GM12878 (cell line): Measurements from ENCODE around the gene MAP3K21. TPM values are rescaled to one million over a fixed set of nuclear protein-coding genes. Genes with fewer than 3 reads are reported as not detected.

ENCODE experiments used
- ATAC-seq: fragments of 200-7000 bp; cut with Tn5 transposase; 3 replicates; pipeline ENCODE4 v1.9.1; 2020; ENCODE audit warnings: mild to moderate bottlenecking, moderate library complexity
- BruUV-seq: library from RNA; stranded (reverse); fragments of 400-500 nt; replicated peaks from 2 replicates; lab custom pipeline; 2021; lab: Mats Ljungman, UMichigan
- CTCF ChIA-PET: fragments of 300-600 bp; sonication (Branson Sonifier 250); formaldehyde crosslinking; extraction: SDS; loops from one replicate; lab custom pipeline; 2021; ENCODE audit warnings: inconsistent platforms; lab: Yijun Ruan, JAX
- POLR2A ChIA-PET: fragments of 350-600 bp; formaldehyde crosslinking; extraction: SDS; loops from one replicate; lab custom pipeline; 2021; ENCODE audit warnings: inconsistent platforms; lab: Charles Lee
- RAD21 ChIA-PET: fragments of 300-600 bp; sonication (Branson Sonifier 250); formaldehyde crosslinking; loops from one replicate; lab custom pipeline; 2023; ENCODE audit warnings: antibody characterized with exemption; ENCODE audit not compliant: unreplicated experiment; lab: Charles Lee
- SMC1A ChIA-PET: fragments of 300-600 bp; sonication (Branson Sonifier 250); formaldehyde crosslinking; loops from one replicate; lab custom pipeline; 2023; ENCODE audit not compliant: unreplicated experiment, uncharacterized antibody; lab: Charles Lee
- DNase-seq: peaks from one replicate; pipeline ENCODE4 v3.0.0-alpha.2; 2011; ENCODE audit warnings: low read depth, low spot score
- FAIRE-seq: peaks from 3 replicates; lab custom pipeline; 2011; peaks lifted over from hg19 to GRCh38; lab: Jason Lieb, UNC
- H2AFZ ChIP-seq: 2 replicates; pipeline ENCODE4 v1.6.0; 2011; ENCODE audit warnings: low read depth, low read length, control low read depth; ENCODE audit not compliant: control insufficient read depth
- H3K27ac ChIP-seq: 2 replicates; pipeline ENCODE4 v1.5.1; 2011; ENCODE audit warnings: control low read depth; ENCODE audit not compliant: control insufficient read depth, insufficient read depth
- H3K27me3 ChIP-seq, 2 experiments: replicated peaks in 1 of 2; 2 replicates each; pipeline versions ENCODE4 v1.6.0 to v1.6.1; 2011; ENCODE audit warnings: low read length in 1 of 2; ENCODE audit not compliant: control insufficient read depth in 2 of 2, insufficient read depth in 2 of 2
- H3K36me3 ChIP-seq, 2 experiments: 2 replicates each; pipeline ENCODE4 v1.5.1; 2011; ENCODE audit warnings: low read length in 1 of 2; ENCODE audit not compliant: control insufficient read depth in 2 of 2, insufficient read depth in 2 of 2
- H3K4me1 ChIP-seq: 2 replicates; pipeline ENCODE4 v1.6.1; 2011; ENCODE audit warnings: mild to moderate bottlenecking, low read length, moderate library complexity, mixed read lengths; ENCODE audit not compliant: control insufficient read depth, insufficient read depth
- H3K4me2 ChIP-seq: 2 replicates; pipeline ENCODE4 v1.6.0; 2011; ENCODE audit warnings: control low read depth; ENCODE audit not compliant: control insufficient read depth, insufficient read depth
- H3K4me3 ChIP-seq: fragments of 200-600 bp; sonication (generic); 2 replicates; pipeline ENCODE4 v1.5.1; 2016
- H3K79me2 ChIP-seq: 2 replicates; pipeline ENCODE4 v1.6.0; 2011; ENCODE audit warnings: low read length; ENCODE audit not compliant: control insufficient read depth, insufficient read depth
- H3K9ac ChIP-seq: 2 replicates; pipeline ENCODE4 v1.8.0; 2011; ENCODE audit warnings: low read length, control low read depth, mixed read lengths; ENCODE audit not compliant: control insufficient read depth, insufficient read depth
- H3K9me3 ChIP-seq: replicated peaks from 3 replicates; pipeline ENCODE4 v1.5.1; 2011; ENCODE audit warnings: mild to moderate bottlenecking, low read length; ENCODE audit not compliant: control insufficient read depth, insufficient read depth
- H4K20me1 ChIP-seq: 2 replicates; pipeline ENCODE4 v1.6.0; 2011; ENCODE audit not compliant: control insufficient read depth, insufficient read depth
- ATF7 ChIP-seq: fragments of 450-650 bp; IDR thresholded peaks from 2 replicates; pipeline ENCODE4 v1.6.1; 2016; ENCODE audit warnings: low read depth, mild to moderate bottlenecking
- CBX5 ChIP-seq: sonication (generic); IDR thresholded peaks from 2 replicates; pipeline ENCODE4 v1.6.1; 2016; ENCODE audit warnings: low read depth, moderate library complexity, mild to moderate bottlenecking, inconsistent platforms
- CEBPB ChIP-seq, 2 experiments: fragments of 150-350 bp in 1 of 2; IDR thresholded peaks; 2 replicates each; pipeline ENCODE4 v1.6.1; 2012 to 2014; ENCODE audit warnings: low read depth in 2 of 2, low read length in 2 of 2, borderline replicate concordance in 1 of 2, inconsistent platforms in 1 of 2
- CHD2 ChIP-seq: IDR thresholded peaks from 2 replicates; pipeline ENCODE4 v1.6.1; 2011; ENCODE audit warnings: low read depth, low read length, improper control_type of control experiment, borderline replicate concordance
- GABPA ChIP-seq: IDR thresholded peaks from 2 replicates; pipeline ENCODE4 v1.6.1; 2014; ENCODE audit warnings: antibody characterized with exemption, low read depth, mild to moderate bottlenecking, inconsistent platforms
- HCFC1 ChIP-seq: fragments of 150-350 bp; IDR thresholded peaks from 2 replicates; pipeline ENCODE4 v1.6.1; 2014; ENCODE audit warnings: low read length
- PAX5 ChIP-seq: IDR thresholded peaks from 2 replicates; pipeline ENCODE4 v1.6.1; 2011; ENCODE audit warnings: low read depth, low read length, borderline replicate concordance
- RAD51 ChIP-seq: fragments of 450-650 bp; IDR thresholded peaks from 2 replicates; pipeline ENCODE4 v1.6.1; 2016; ENCODE audit warnings: moderate library complexity, mild to moderate bottlenecking, inconsistent platforms
- RUNX3 ChIP-seq: IDR thresholded peaks from 2 replicates; pipeline ENCODE4 v1.6.1; 2012; ENCODE audit warnings: low read length, inconsistent platforms
- WRNIP1 ChIP-seq: IDR thresholded peaks from 2 replicates; pipeline ENCODE4 v1.6.1; 2011; ENCODE audit warnings: low read depth, low read length, improper control_type of control experiment, borderline replicate concordance
- ZBED1 ChIP-seq: IDR thresholded peaks from 2 replicates; pipeline ENCODE4 v1.6.1; 2016; ENCODE audit warnings: borderline replicate concordance
- ZNF384 ChIP-seq: IDR thresholded peaks from 2 replicates; pipeline ENCODE4 v1.6.1; 2012; ENCODE audit warnings: low read depth, mild to moderate bottlenecking, low read length, improper control_type of control experiment, borderline replicate concordance
- WGBS: methylation state at CpG from one replicate; pipeline ENCODE4 v1.1.6; 2016; ENCODE audit warnings: low lambda C conversion rate; ENCODE audit not compliant: insufficient replicate concordance, insufficient coverage; ENCODE audit errors: missing lambda C conversion rate; 5-methylcytosine and 5-hydroxymethylcytosine counted together
- in situ Hi-C: fragments of 300-500 bp; cut with MboI; formaldehyde crosslinking; loops from 9 replicates; pipeline ENCODE4 v1.14.3; 2018; ENCODE audit warnings: mixed read lengths
- intact Hi-C: fragments of 100-400 bp; cut with micrococcal nuclease; formaldehyde crosslinking; loops from one replicate; pipeline ENCODE4 v1.14.2; 2022; ENCODE audit not compliant: unreplicated experiment
- polyA plus RNA-seq, 11 experiments: library from polyadenylated mRNA; depleted of rRNA in 4 of 11; unstranded in 6 of 11; stranded (reverse) in 5 of 11; fragments of >200 nt; fragmentation: Nextera tagmentation in 4 of 11; fragmentation: Illumina TruSeq in 1 of 11; extraction: Ambion mirVana in 4 of 11; extraction: Trizol in 1 of 11; gene quantifications; 1 replicate in 1 of 11; 2 replicates in 10 of 11; pipeline versions ENCODE4 v1.2.1 to v1.2.3, GENCODE V29; 2011 to 2016; ENCODE audit warnings: inconsistent platforms in 2 of 11, missing spikeins in 2 of 11, low read depth in 1 of 11
- total RNA-seq, 4 experiments: library from RNA; depleted of rRNA in 3 of 4; stranded (reverse); fragments of >200 nt in 3 of 4; fragmentation: Illumina TruSeq in 1 of 4; extraction: Trizol in 1 of 4; gene quantifications; 2 replicates each; pipeline versions ENCODE4 v1.2.1 to v1.2.3, GENCODE V29; 2013 to 2021
- TF ChIP-seq, protein P1 (sequence below): fragments of 150-350 bp; IDR thresholded peaks from 2 replicates; pipeline ENCODE4 v1.6.1; 2014; ENCODE audit warnings: mild to moderate bottlenecking, low read depth, low read length
- TF ChIP-seq, protein P2 (sequence below): IDR thresholded peaks from 2 replicates; pipeline ENCODE4 v1.6.1; 2012; ENCODE audit warnings: low read depth, low read length, improper control_type of control experiment

Gene MAP3K21
- total and polyA plus RNA-seq, 10 of the 15 experiments (the other 5 are each of a cell fraction or from before 2014, with no cell fraction given): 0.02 to 0.21 (median 0.09) TPM; not detected in 1

DNA sequence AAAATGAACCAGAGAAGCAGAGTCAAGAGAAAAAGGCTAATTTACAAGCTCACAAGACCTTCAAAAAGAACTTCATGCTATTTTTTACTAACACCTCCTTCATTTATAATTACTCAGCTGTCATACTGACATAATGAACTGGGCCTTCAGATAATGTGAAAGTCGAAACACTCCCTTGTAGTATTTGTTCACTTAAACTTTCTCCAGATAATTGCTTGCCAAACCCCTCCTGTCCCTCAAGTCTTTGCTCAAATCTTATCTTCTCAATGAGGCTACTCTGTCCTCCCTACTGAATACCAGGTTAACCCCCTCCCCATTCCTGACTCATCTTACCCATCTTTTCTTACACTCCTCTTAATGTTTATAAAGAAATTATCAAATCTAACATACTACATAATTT lies 11.1 kb upstream of the MAP3K21 start:
- Histone ChIP-seq H3K79me2 (no peaks in the 10 kb centered on the region), H3K27me3 (peaks cover 0 to 11% of the 10 kb centered on the region in 2 experiments; a peak in 1 of 4 replicates), H2AFZ (no peak overlapping the region), H3K4me3 (no peak overlapping the region), H3K4me2 (no peak overlapping the region), H3K27ac (no peak overlapping the region), H3K36me3 (no peaks in the 10 kb centered on the region), H3K4me1 (no peaks in the 10 kb centered on the region), H3K9ac (no peak overlapping the region), H3K9me3 (no peaks in the 10 kb centered on the region), H4K20me1 (no peaks in the 10 kb centered on the region)
- no peak for ATAC-seq
- no peak for TF ChIP-seq HCFC1
- no peak for TF ChIP-seq PAX5
- TF ChIP-seq, protein P1, sequence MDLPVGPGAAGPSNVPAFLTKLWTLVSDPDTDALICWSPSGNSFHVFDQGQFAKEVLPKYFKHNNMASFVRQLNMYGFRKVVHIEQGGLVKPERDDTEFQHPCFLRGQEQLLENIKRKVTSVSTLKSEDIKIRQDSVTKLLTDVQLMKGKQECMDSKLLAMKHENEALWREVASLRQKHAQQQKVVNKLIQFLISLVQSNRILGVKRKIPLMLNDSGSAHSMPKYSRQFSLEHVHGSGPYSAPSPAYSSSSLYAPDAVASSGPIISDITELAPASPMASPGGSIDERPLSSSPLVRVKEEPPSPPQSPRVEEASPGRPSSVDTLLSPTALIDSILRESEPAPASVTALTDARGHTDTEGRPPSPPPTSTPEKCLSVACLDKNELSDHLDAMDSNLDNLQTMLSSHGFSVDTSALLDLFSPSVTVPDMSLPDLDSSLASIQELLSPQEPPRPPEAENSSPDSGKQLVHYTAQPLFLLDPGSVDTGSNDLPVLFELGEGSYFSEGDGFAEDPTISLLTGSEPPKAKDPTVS: no peak
- TF ChIP-seq WRNIP1: no peak
- TF ChIP-seq CBX5: no peak
- TF ChIP-seq ZBED1: no peak
- TF ChIP-seq, protein P2, sequence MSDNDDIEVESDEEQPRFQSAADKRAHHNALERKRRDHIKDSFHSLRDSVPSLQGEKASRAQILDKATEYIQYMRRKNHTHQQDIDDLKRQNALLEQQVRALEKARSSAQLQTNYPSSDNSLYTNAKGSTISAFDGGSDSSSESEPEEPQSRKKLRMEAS: no peak
- no peak for TF ChIP-seq RAD51
- TF ChIP-seq CEBPB (IDR thresholded peaks at IDR 0.05; ENCODE audit: borderline replicate concordance in 1 of 2, low read depth in 2 of 2, low read length in 2 of 2): no peak
- TF ChIP-seq RUNX3: no peak
- TF ChIP-seq CHD2: no peak
- no peak for TF ChIP-seq ATF7
- no peak for TF ChIP-seq GABPA
- TF ChIP-seq ZNF384: no peak
- no TSS peak for BruUV-seq
- intact Hi-C loops (no loop called here), in situ Hi-C loops (no loop called here)
- ChIA-PET CTCF (interaction anchor here (1.1 to 2.1 kb wide), 3 partner anchors 9 to 16 kb away, joined by 3 to 14 read pairs (median 3); no protein-coding TSS in a partner anchor), RAD21 (no interaction called here), SMC1A (interaction anchor here (1.7 kb wide), 1 partner anchor 10 kb away, joined by 12 read pairs; no protein-coding TSS in a partner anchor), POLR2A (no interaction called here)
- DNase-seq: no peak
- 0% methylated on average over 1 of the region's 1 CpG for WGBS
- FAIRE-seq: no peak
